ENCODE measurements around the gene MEIS1.

- TF ChIP-seq CTCF (conservative IDR thresholded peaks at IDR 0.05) (no peak), EZH2 (IDR thresholded peaks at IDR 0.05; ENCODE audit: low read depth) (no peak)
These were observed 28.4 kb downstream of the MEIS1 start for GRCh38 chr2:66463206-66463755.
